ENCODE results near the gene CREB5. TPM values are rescaled to one million over a fixed set of nuclear protein-coding genes. Genes with fewer than 3 reads are reported as not detected.

The CREB5 gene
- total and polyA plus RNA-seq, 2 experiments from 2014 or later: 2.4 to 4.4 TPM

DNA sequence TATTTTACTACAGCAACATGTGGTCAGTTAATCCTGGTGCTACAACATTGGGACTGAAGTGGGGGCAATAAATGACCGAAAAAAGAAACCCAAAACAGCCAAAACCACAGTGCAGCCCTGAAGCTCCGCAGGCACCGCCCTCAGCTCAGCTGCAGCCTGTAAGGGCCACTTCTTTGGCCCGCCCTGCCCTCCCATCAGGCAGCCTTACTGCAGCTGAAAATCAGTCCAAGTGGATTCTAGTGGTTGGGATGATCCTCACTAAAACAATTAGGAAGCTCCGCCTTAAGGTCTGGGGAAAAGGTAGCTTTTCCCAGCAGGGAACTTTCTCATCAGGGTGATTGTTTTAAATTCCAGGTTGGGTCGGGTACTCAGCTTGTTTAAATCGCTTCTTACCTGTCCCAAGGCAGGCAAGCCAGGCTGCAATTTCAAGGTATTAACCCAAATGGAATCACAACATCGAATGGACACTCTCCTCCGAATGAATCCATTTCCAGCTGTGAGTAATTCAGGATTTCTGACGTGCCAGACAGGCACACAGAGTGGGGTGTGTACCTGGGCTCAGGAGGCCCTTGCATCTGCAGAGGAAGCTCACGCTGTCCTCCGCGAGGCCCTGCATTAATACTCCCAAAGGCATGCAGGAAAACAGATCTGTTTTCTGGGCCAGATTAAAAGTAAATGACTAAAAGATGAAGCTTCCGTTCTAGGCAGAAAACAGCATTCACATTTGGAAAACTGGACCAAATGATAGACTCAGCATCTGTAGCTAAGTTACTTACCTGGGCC lies 104.3 kb downstream of the CREB5 start:
- H3K27me3 Mint-ChIP-seq (ENCODE audit: insufficient read depth, low read depth, poor library complexity): peaks cover 4% of the 10 kb centered on the region
- 0 out of 3 replicates have a peak overlapping the region, but pooled peaks have one; percentile 5 for H3K4me3 Mint-ChIP-seq

More for the DNA sequence above, 104.3 kb downstream of the CREB5 start:
- Histone ChIP-seq H3F3A (replicated peaks; ENCODE audit: low read depth) (no peaks in the 10 kb centered on the region), H3K9me2 (ENCODE audit: insufficient read depth) (no peaks in the 10 kb centered on the region), H3K36me3 (ENCODE audit: insufficient read depth) (no peaks in the 10 kb centered on the region), H2AFZ (peak overlapping the region; percentile 67), H3K79me2 (replicated peaks; ENCODE audit: insufficient read depth) (no peaks in the 10 kb centered on the region), H3K4me3 (peak overlapping the region; percentile 8; the same call in 1 of the 2 replicates), H3K27me3 (ENCODE audit: insufficient read depth) (no peaks in the 10 kb centered on the region), H3K27ac (ENCODE audit: low read depth) (no peak overlapping the region), H3K4me2 (peak overlapping the region; percentile 62), H4K20me1 (replicated peaks; ENCODE audit: insufficient read depth) (no peaks in the 10 kb centered on the region), H3K4me1 (ENCODE audit: insufficient read depth) (peaks cover 28% of the 10 kb centered on the region)
- ATAC-seq (peak; percentile 96), DNase-seq (ENCODE audit: low spot score) (peak; percentile 75)
- Mint-ChIP-seq H3K36me3 (ENCODE audit: low read depth) (no peaks in the 10 kb centered on the region), H3K27ac (no peak overlapping the region), H3K4me1 (peaks cover 40% of the 10 kb centered on the region), H3K9me3 (no peaks in the 10 kb centered on the region)
- no peak for TF ChIP-seq POLR2AphosphoS5 (IDR thresholded peaks at IDR 0.05; ENCODE audit: low read depth)
- TF ChIP-seq ZNF331 (CRISPR knock-in tag; IDR thresholded peaks at IDR 0.05; ENCODE audit: low read depth): no peak
- TF ChIP-seq ZNF114 (CRISPR knock-in tag; IDR thresholded peaks at IDR 0.05): no peak
- TF ChIP-seq NANOG (IDR thresholded peaks at IDR 0.05; ENCODE audit: borderline replicate concordance): no peak
- TF ChIP-seq JUNB (IDR thresholded peaks at IDR 0.05; ENCODE audit: unreplicated experiment): no peak
- no peak for TF ChIP-seq EZH2phosphoT487 (IDR thresholded peaks at IDR 0.05; ENCODE audit: unreplicated experiment)
- TF ChIP-seq, protein P1, sequence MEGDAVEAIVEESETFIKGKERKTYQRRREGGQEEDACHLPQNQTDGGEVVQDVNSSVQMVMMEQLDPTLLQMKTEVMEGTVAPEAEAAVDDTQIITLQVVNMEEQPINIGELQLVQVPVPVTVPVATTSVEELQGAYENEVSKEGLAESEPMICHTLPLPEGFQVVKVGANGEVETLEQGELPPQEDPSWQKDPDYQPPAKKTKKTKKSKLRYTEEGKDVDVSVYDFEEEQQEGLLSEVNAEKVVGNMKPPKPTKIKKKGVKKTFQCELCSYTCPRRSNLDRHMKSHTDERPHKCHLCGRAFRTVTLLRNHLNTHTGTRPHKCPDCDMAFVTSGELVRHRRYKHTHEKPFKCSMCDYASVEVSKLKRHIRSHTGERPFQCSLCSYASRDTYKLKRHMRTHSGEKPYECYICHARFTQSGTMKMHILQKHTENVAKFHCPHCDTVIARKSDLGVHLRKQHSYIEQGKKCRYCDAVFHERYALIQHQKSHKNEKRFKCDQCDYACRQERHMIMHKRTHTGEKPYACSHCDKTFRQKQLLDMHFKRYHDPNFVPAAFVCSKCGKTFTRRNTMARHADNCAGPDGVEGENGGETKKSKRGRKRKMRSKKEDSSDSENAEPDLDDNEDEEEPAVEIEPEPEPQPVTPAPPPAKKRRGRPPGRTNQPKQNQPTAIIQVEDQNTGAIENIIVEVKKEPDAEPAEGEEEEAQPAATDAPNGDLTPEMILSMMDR (conservative IDR thresholded peaks at IDR 0.05; ENCODE audit: low read depth in 2 of 2): no peak
- no peak for TF ChIP-seq STAT1 (IDR thresholded peaks at IDR 0.05; ENCODE audit: unreplicated experiment)
- TF ChIP-seq, protein P2, sequence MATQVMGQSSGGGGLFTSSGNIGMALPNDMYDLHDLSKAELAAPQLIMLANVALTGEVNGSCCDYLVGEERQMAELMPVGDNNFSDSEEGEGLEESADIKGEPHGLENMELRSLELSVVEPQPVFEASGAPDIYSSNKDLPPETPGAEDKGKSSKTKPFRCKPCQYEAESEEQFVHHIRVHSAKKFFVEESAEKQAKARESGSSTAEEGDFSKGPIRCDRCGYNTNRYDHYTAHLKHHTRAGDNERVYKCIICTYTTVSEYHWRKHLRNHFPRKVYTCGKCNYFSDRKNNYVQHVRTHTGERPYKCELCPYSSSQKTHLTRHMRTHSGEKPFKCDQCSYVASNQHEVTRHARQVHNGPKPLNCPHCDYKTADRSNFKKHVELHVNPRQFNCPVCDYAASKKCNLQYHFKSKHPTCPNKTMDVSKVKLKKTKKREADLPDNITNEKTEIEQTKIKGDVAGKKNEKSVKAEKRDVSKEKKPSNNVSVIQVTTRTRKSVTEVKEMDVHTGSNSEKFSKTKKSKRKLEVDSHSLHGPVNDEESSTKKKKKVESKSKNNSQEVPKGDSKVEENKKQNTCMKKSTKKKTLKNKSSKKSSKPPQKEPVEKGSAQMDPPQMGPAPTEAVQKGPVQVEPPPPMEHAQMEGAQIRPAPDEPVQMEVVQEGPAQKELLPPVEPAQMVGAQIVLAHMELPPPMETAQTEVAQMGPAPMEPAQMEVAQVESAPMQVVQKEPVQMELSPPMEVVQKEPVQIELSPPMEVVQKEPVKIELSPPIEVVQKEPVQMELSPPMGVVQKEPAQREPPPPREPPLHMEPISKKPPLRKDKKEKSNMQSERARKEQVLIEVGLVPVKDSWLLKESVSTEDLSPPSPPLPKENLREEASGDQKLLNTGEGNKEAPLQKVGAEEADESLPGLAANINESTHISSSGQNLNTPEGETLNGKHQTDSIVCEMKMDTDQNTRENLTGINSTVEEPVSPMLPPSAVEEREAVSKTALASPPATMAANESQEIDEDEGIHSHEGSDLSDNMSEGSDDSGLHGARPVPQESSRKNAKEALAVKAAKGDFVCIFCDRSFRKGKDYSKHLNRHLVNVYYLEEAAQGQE (IDR thresholded peaks at IDR 0.05; ENCODE audit: unreplicated experiment): no peak
- TF ChIP-seq EZH2 (IDR thresholded peaks at IDR 0.05; ENCODE audit: low read depth, unreplicated experiment): no peak
